H1 (cell line): ENCODE results near the gene GLRA1. TPM values are rescaled to one million over a fixed set of nuclear protein-coding genes. Genes with fewer than 3 reads are reported as not detected.

ENCODE experiments used
- CTCF ChIA-PET: fragments of 300-600 bp; sonication (Branson Sonifier 250); formaldehyde crosslinking; loops from one replicate; lab custom pipeline; 2021; ENCODE audit not compliant: partially characterized antibody; lab: Charles Lee
- POLR2A ChIA-PET: fragments of 300-600 bp; sonication (Branson Sonifier 250); formaldehyde crosslinking; loops from one replicate; lab custom pipeline; 2021; ENCODE audit warnings: inconsistent platforms; ENCODE audit not compliant: partially characterized antibody; lab: Charles Lee
- DNase-seq, 2 experiments: peaks; one replicate each; pipeline versions ENCODE4 v3.0.0 to v3.0.0-alpha.2; 2010 to 2022; ENCODE audit warnings: low spot score in 2 of 2, low read depth in 1 of 2, mixed read lengths in 1 of 2
- FAIRE-seq: peaks from 2 replicates; lab custom pipeline; 2011; peaks lifted over from hg19 to GRCh38; lab: Jason Lieb, UNC
- H2AFZ ChIP-seq: 2 replicates; pipeline ENCODE4 v1.8.1; 2012; ENCODE audit warnings: low read length, inconsistent platforms
- H2AK5ac ChIP-seq: 2 replicates; pipeline ENCODE4 v1.6.1; 2013; ENCODE audit warnings: low read depth, low read length
- H2BK120ac ChIP-seq: replicated peaks from 2 replicates; pipeline ENCODE3; 2013; ENCODE audit warnings: low read depth, low read length, inconsistent platforms
- H2BK12ac ChIP-seq: 2 replicates; pipeline ENCODE4 v1.6.1; 2013; ENCODE audit warnings: low read depth, low read length
- H2BK15ac ChIP-seq: 2 replicates; pipeline ENCODE4 v1.6.1; 2013; ENCODE audit warnings: low read length
- H2BK20ac ChIP-seq: 2 replicates; pipeline ENCODE4 v1.6.1; 2013; ENCODE audit warnings: low read length
- H2BK5ac ChIP-seq: 2 replicates; pipeline ENCODE4 v1.6.1; 2013; ENCODE audit warnings: low read depth, low read length
- H3K14ac ChIP-seq: 2 replicates; pipeline ENCODE4 v1.6.1; 2013; ENCODE audit warnings: inconsistent platforms; ENCODE audit not compliant: insufficient read length
- H3K18ac ChIP-seq: 2 replicates; pipeline ENCODE4 v1.6.1; 2013; ENCODE audit warnings: low read length; ENCODE audit errors: extremely low read depth
- H3K23ac ChIP-seq: 2 replicates; pipeline ENCODE4 v1.6.1; 2013; ENCODE audit warnings: inconsistent platforms; ENCODE audit not compliant: insufficient read length
- H3K23me2 ChIP-seq: 2 replicates; pipeline ENCODE4 v1.6.1; 2013; ENCODE audit warnings: low read depth, low read length
- H3K27ac ChIP-seq: 2 replicates; pipeline ENCODE4 v1.6.1; 2011; ENCODE audit warnings: low read depth, low read length, inconsistent platforms
- H3K27me3 ChIP-seq, 4 experiments: replicated peaks in 1 of 4; 1 replicate in 1 of 4; 2 replicates in 3 of 4; pipeline versions ENCODE4 v1.6.1 to v1.8.1; 2011 to 2013; ENCODE audit warnings: low read length in 3 of 4, mild to moderate bottlenecking in 3 of 4, inconsistent platforms in 2 of 4, mixed read lengths in 2 of 4, moderate library complexity in 1 of 4; ENCODE audit not compliant: control insufficient read depth in 3 of 4, insufficient read depth in 3 of 4; ENCODE audit errors: extremely low read depth in 1 of 4
- H3K36me3 ChIP-seq, 4 experiments: 2 replicates each; pipeline versions ENCODE4 v1.6.1 to v1.8.1; 2011 to 2013; ENCODE audit warnings: mild to moderate bottlenecking in 4 of 4, low read length in 3 of 4, moderate library complexity in 2 of 4, control low read depth in 1 of 4, inconsistent platforms in 1 of 4; ENCODE audit not compliant: insufficient read depth in 4 of 4, control insufficient read depth in 2 of 4
- H3K4ac ChIP-seq: replicated peaks from 2 replicates; pipeline ENCODE3; 2013; ENCODE audit warnings: low read length, low read depth, mixed read lengths, inconsistent platforms; ENCODE audit not compliant: insufficient read length
- H3K4me1 ChIP-seq, 4 experiments: replicated peaks in 1 of 4; 1 replicate in 1 of 4; 2 replicates in 3 of 4; pipeline versions ENCODE4 v1.6.1 to v1.8.1; 2011 to 2013; ENCODE audit warnings: low read length in 3 of 4, inconsistent platforms in 2 of 4, mixed read lengths in 1 of 4; ENCODE audit not compliant: insufficient read depth in 4 of 4, control insufficient read depth in 3 of 4
- H3K4me2 ChIP-seq, 2 experiments: 2 replicates each; pipeline versions ENCODE4 v1.6.1 to v1.8.1; 2011 to 2013; ENCODE audit warnings: low read depth in 2 of 2, low read length in 2 of 2, control low read depth in 1 of 2, inconsistent platforms in 1 of 2, mild to moderate bottlenecking in 1 of 2; ENCODE audit not compliant: insufficient read depth in 1 of 2
- H3K4me3 ChIP-seq, 4 experiments: fragments of 200-600, 300-600 bp in 1 of 4; sonication (generic), shearing (Covaris generic), sonication (Bioruptor Twin) in 1 of 4; 2 replicates each; pipeline versions ENCODE4 v1.5.1 to v1.8.1; 2011 to 2016; ENCODE audit warnings: low read length in 4 of 4, low read depth in 3 of 4, control low read depth in 2 of 4, inconsistent platforms in 2 of 4, mild to moderate bottlenecking in 2 of 4, mixed read lengths in 1 of 4, moderate library complexity in 1 of 4; ENCODE audit not compliant: insufficient read depth in 2 of 4; ENCODE audit errors: extremely low read depth in 1 of 4
- H3K56ac ChIP-seq: replicated peaks from 2 replicates; pipeline ENCODE3; 2013; ENCODE audit warnings: low read depth, mild to moderate bottlenecking, mixed read lengths, low read length, inconsistent platforms; ENCODE audit not compliant: insufficient read length
- H3K79me1 ChIP-seq: 2 replicates; pipeline ENCODE4 v1.6.1; 2013; ENCODE audit warnings: low read depth, low read length, control low read depth
- H3K79me2 ChIP-seq, 2 experiments: 2 replicates each; pipeline versions ENCODE4 v1.6.1 to v1.8.1; 2012 to 2013; ENCODE audit warnings: low read length in 2 of 2, mild to moderate bottlenecking in 2 of 2, inconsistent platforms in 1 of 2; ENCODE audit not compliant: insufficient read depth in 2 of 2, control insufficient read depth in 1 of 2
- H3K9ac ChIP-seq, 4 experiments: replicated peaks in 1 of 4; 1 replicate in 1 of 4; 2 replicates in 3 of 4; pipeline versions ENCODE4 v1.6.1 to v1.8.1; 2011 to 2013; ENCODE audit warnings: low read depth in 3 of 4, low read length in 3 of 4, control low read depth in 2 of 4, mild to moderate bottlenecking in 2 of 4, moderate library complexity in 2 of 4, inconsistent platforms in 1 of 4; ENCODE audit errors: extremely low read depth in 1 of 4
- H3K9me3 ChIP-seq, 2 experiments: 2 replicates each; pipeline versions ENCODE4 v1.6.1 to v1.8.1; 2012 to 2013; ENCODE audit warnings: mild to moderate bottlenecking in 2 of 2, moderate library complexity in 2 of 2, control low read depth in 1 of 2, inconsistent platforms in 1 of 2, low read depth in 1 of 2, low read length in 1 of 2, mixed read lengths in 1 of 2; ENCODE audit not compliant: insufficient read depth in 2 of 2
- H4K20me1 ChIP-seq, 2 experiments: replicated peaks in 1 of 2; 2 replicates each; pipeline versions ENCODE3 to v1.8.1; 2011 to 2013; ENCODE audit warnings: inconsistent platforms in 2 of 2, low read length in 2 of 2, mild to moderate bottlenecking in 1 of 2; ENCODE audit not compliant: insufficient read depth in 2 of 2, control insufficient read depth in 1 of 2
- H4K5ac ChIP-seq: 2 replicates; pipeline ENCODE4 v1.6.1; 2013; ENCODE audit warnings: low read length, low read depth, mixed read lengths, inconsistent platforms; ENCODE audit not compliant: insufficient read length
- H4K8ac ChIP-seq: 2 replicates; pipeline ENCODE4 v1.8.0; 2013; ENCODE audit warnings: mild to moderate bottlenecking, moderate library complexity, low read length, inconsistent platforms; ENCODE audit not compliant: insufficient read depth; ENCODE audit errors: extremely low read depth
- H4K91ac ChIP-seq: replicated peaks from 2 replicates; pipeline ENCODE3; 2013; ENCODE audit warnings: low read length, mixed read lengths, inconsistent platforms; ENCODE audit not compliant: insufficient read length
- CBX5 ChIP-seq: fragments of 300-800, 300-1000 bp; sonication (generic); IDR thresholded peaks from 2 replicates; pipeline ENCODE4 v1.7.1; 2016; ENCODE audit warnings: antibody characterized with exemption, low read length, low read depth
- CTBP2 ChIP-seq: IDR thresholded peaks from 2 replicates; pipeline ENCODE4 v1.7.0; 2011; ENCODE audit warnings: borderline replicate concordance, mild to moderate bottlenecking, moderate library complexity, mixed read lengths, low read length; ENCODE audit not compliant: insufficient read depth, insufficient read length
- MAX ChIP-seq: IDR thresholded peaks from 2 replicates; pipeline ENCODE4 v1.6.1; 2012; ENCODE audit warnings: inconsistent platforms
- NRF1 ChIP-seq: IDR thresholded peaks from 2 replicates; pipeline ENCODE4 v1.6.1; 2011; ENCODE audit warnings: mild to moderate bottlenecking, low read depth, low read length, improper control_type of control experiment
- RNF2 ChIP-seq: fragments of 200-900, 300-1000 bp; sonication (generic); IDR thresholded peaks from 2 replicates; pipeline ENCODE4 v1.7.1; 2016; ENCODE audit warnings: borderline replicate concordance, low read depth, mild to moderate bottlenecking, antibody characterized with exemption, low read length; ENCODE audit not compliant: poor library complexity, severe bottlenecking; ENCODE audit errors: missing control alignments
- SRF ChIP-seq: IDR thresholded peaks from 2 replicates; pipeline ENCODE4 v1.6.1; 2011; ENCODE audit warnings: mild to moderate bottlenecking, low read depth, low read length, moderate library complexity
- polyA plus RNA-seq, 7 experiments: library from polyadenylated mRNA; depleted of rRNA in 3 of 7; stranded (reverse) in 5 of 7; unstranded in 2 of 7; fragments of >200 nt in 5 of 7; fragments of 200-250 nt in 2 of 7; gene quantifications; 1 replicate in 5 of 7; 2 replicates in 1 of 7; 4 replicates in 1 of 7; pipeline versions ENCODE4 v1.2.1 to v1.2.3, GENCODE V29; 2011 to 2013; ENCODE audit warnings: missing spikeins in 2 of 7, mixed read lengths in 2 of 7
- total RNA-seq: library from RNA; stranded (reverse); fragmentation: NEBNext Ultra II Directional; extraction: Animal tissue kit (Norgen Biotek cat#: 25700); gene quantifications from 2 replicates; pipeline ENCODE4 v1.2.1, GENCODE V29; 2021

Gene GLRA1
- total and polyA plus RNA-seq, 2 of the 8 experiments (the other 6 are each of a cell fraction or from before 2014, with no cell fraction given), result not detected

DNA sequence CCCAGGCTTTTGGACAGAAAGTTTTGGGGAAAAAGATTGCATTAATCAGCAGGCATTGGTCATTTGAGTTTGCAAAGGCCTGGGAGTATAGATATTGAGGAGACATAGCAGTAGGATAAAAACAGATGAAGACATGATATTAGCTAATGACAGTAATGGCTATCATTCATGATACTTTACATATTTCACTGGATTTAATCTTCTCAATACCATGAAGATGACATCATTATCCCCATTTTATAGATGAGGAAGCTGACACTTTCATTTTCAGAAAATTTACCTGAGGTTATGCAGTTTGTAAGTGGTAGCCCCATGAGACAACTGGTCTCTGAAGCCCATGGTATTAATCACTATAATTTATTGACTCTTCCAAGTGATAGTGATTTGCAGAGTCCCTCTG lies 23.0 kb downstream of the GLRA1 start:
- peaks cover 0 to 11% (median 3%) of the 10 kb centered on the region in 4 experiments; a peak in 4 of 7 replicates for H3K4me1 ChIP-seq
- no peak overlapping the region for H2AK5ac ChIP-seq
- H2AFZ ChIP-seq, result no peak overlapping the region
- H2BK120ac ChIP-seq, result no peak overlapping the region
- H3K27ac ChIP-seq, result no peak overlapping the region
- H3K79me2 ChIP-seq, result no peaks in the 10 kb centered on the region
- DNase-seq, result no peak
- no peak overlapping the region for H3K4ac ChIP-seq
- CTCF ChIA-PET, result no interaction called here
- no peak overlapping the region for H4K8ac ChIP-seq
- H2BK20ac ChIP-seq, result no peak overlapping the region
- H3K9me3 ChIP-seq, result no peaks in the 10 kb centered on the region
- H2BK5ac ChIP-seq, result no peak overlapping the region
- no peak overlapping the region for H3K18ac ChIP-seq
- no peak for FAIRE-seq
- no peak overlapping the region for H3K23ac ChIP-seq
- no peak overlapping the region for H3K56ac ChIP-seq
- no peak overlapping the region for H4K5ac ChIP-seq
- H3K36me3 ChIP-seq, result no peaks in the 10 kb centered on the region
- no peak overlapping the region for H3K14ac ChIP-seq
- TF ChIP-seq NRF1 (no peak), CTBP2 (no peak), RNF2 (no peak), MAX (no peak), CBX5 (no peak), SRF (no peak)
- H2BK12ac ChIP-seq, result no peak overlapping the region
- H3K23me2 ChIP-seq, result no peaks in the 10 kb centered on the region; the same call in 1 of the 2 replicates
- POLR2A ChIA-PET, result no interaction called here
- H4K91ac ChIP-seq, result no peak overlapping the region
- H3K79me1 ChIP-seq, result no peaks in the 10 kb centered on the region
- peaks cover 54 to 82% (median 74%) of the 10 kb centered on the region in 4 experiments for H3K27me3 ChIP-seq
- H3K4me2 ChIP-seq, result no peak overlapping the region
- H3K9ac ChIP-seq, result no peak overlapping the region
- no peak overlapping the region for H2BK15ac ChIP-seq
- peaks cover 0 to 7% of the 10 kb centered on the region in 2 experiments for H4K20me1 ChIP-seq
- no peak overlapping the region for H3K4me3 ChIP-seq
